Nephron (organoid): Measurements from ENCODE around the gene DBF4B.
A peak's percentile ranks its signal among the peaks of the same experiment; 100 is the strongest.

Source experiments
- H3K27ac Mint-ChIP-seq, 3 experiments: 2 replicates each; pipeline ENCODE4 v1.8.0; 2020; ENCODE audit warnings: mixed read lengths in 3 of 3, mild to moderate bottlenecking in 2 of 3, moderate library complexity in 1 of 3
- H3K27me3 Mint-ChIP-seq: 2 replicates; pipeline ENCODE4 v1.8.0; 2021; ENCODE audit warnings: low read depth, mild to moderate bottlenecking, moderate library complexity, mixed read lengths
- H3K36me3 Mint-ChIP-seq: 2 replicates; pipeline ENCODE4 v1.8.0; 2020; ENCODE audit warnings: low read depth, mixed read lengths
- H3K4me1 Mint-ChIP-seq: 2 replicates; pipeline ENCODE4 v1.8.0; 2020; ENCODE audit warnings: mixed read lengths
- H3K4me3 Mint-ChIP-seq, 3 experiments: 2 replicates each; pipeline ENCODE4 v1.8.0; 2020; ENCODE audit warnings: mild to moderate bottlenecking in 3 of 3, mixed read lengths in 3 of 3, moderate library complexity in 2 of 3
- H3K9me3 Mint-ChIP-seq: 2 replicates; pipeline ENCODE4 v1.8.0; 2020; ENCODE audit warnings: mixed read lengths
- CTCF ChIP-seq, 3 experiments: fragments of 200-600 bp; sonication (generic); IDR thresholded peaks; one replicate each; pipeline ENCODE4 v1.5.0; 2021; ENCODE audit warnings: antibody characterized with exemption in 3 of 3; ENCODE audit not compliant: unreplicated experiment in 3 of 3

DBF4B gene

GRCh38 chr17:44780845-44781480 lies 72.5 kb downstream of the DBF4B start:
- Mint-ChIP-seq H3K36me3 (no peaks in the 10 kb centered on the region), H3K27me3 (peaks cover 17% of the 10 kb centered on the region), H3K9me3 (no peaks in the 10 kb centered on the region), H3K4me3 (no peak overlapping the region), H3K27ac (no peak overlapping the region), H3K4me1 (peaks cover 12% of the 10 kb centered on the region)
- no peak for TF ChIP-seq CTCF (IDR thresholded peaks at IDR 0.05; ENCODE audit: unreplicated experiment in 3 of 3)

- Mint-ChIP-seq H3K4me3 (peak overlapping the region in 1 of 3 experiments; percentile 32), H3K27ac (peak overlapping the region; percentile 56 to 85 (median 84)), H3K9me3 (no peaks in the 10 kb centered on the region), H3K36me3 (no peaks in the 10 kb centered on the region), H3K27me3 (peaks cover 13% of the 10 kb centered on the region), H3K4me1 (peaks cover 15% of the 10 kb centered on the region)
- no peak for TF ChIP-seq CTCF (IDR thresholded peaks at IDR 0.05; ENCODE audit: unreplicated experiment in 3 of 3)
Measured at GRCh38 chr17:44781551-44782325, 73.3 kb downstream of the DBF4B start.

GRCh38 chr17:44782326-44782850 lies 73.9 kb downstream of the DBF4B start:
- no peak for TF ChIP-seq CTCF (IDR thresholded peaks at IDR 0.05; ENCODE audit: unreplicated experiment in 3 of 3)
- peaks cover 15% of the 10 kb centered on the region for H3K27me3 Mint-ChIP-seq
- no peaks in the 10 kb centered on the region for H3K36me3 Mint-ChIP-seq
- H3K9me3 Mint-ChIP-seq, result no peaks in the 10 kb centered on the region
- no peak overlapping the region for H3K4me3 Mint-ChIP-seq
- peaks cover 21% of the 10 kb centered on the region for H3K4me1 Mint-ChIP-seq
- H3K27ac Mint-ChIP-seq, result peak overlapping the region; percentile 56 to 85 (median 84)

- TF ChIP-seq CTCF (IDR thresholded peaks at IDR 0.05; ENCODE audit: unreplicated experiment in 3 of 3), result no peak
- H3K9me3 Mint-ChIP-seq, result no peaks in the 10 kb centered on the region
- H3K4me3 Mint-ChIP-seq, result no peak overlapping the region
- H3K27me3 Mint-ChIP-seq, result peaks cover 18% of the 10 kb centered on the region
- H3K27ac Mint-ChIP-seq, result no peak overlapping the region
- H3K4me1 Mint-ChIP-seq, result peaks cover 27% of the 10 kb centered on the region
- H3K36me3 Mint-ChIP-seq, result no peaks in the 10 kb centered on the region
Measured at GRCh38 chr17:44785921-44786320, 77.5 kb downstream of the DBF4B start.

- peaks cover 27% of the 10 kb centered on the region for H3K4me1 Mint-ChIP-seq
- no peak for TF ChIP-seq CTCF (IDR thresholded peaks at IDR 0.05; ENCODE audit: unreplicated experiment in 3 of 3)
- H3K27ac Mint-ChIP-seq, result peak overlapping the region in 2 of 3 experiments; percentile 12 to 28
Measured at GRCh38 chr17:44786551-44787081, 78.2 kb downstream of the DBF4B start.

More at GRCh38 chr17:44786551-44787081, 78.2 kb downstream of the DBF4B start:
- Mint-ChIP-seq H3K9me3 (no peaks in the 10 kb centered on the region), H3K36me3 (no peaks in the 10 kb centered on the region), H3K4me3 (no peak overlapping the region), H3K27me3 (peaks cover 18% of the 10 kb centered on the region)
